HCT116 (cell line): ENCODE measurements around the gene ARL14EPL. TPM values are rescaled to one million over a fixed set of nuclear protein-coding genes. Genes with fewer than 3 reads are reported as not detected.

Experiments
- ATAC-seq: fragments of 200-7000 bp; cut with Tn5 transposase; 2 replicates; pipeline ENCODE4 v1.9.1; 2020; ENCODE audit warnings: mild to moderate bottlenecking, moderate library complexity
- BruUV-seq: library from RNA; stranded (reverse); fragments of 400-500 nt; replicated peaks from 2 replicates; lab custom pipeline; 2021; lab: Mats Ljungman, UMichigan
- CTCF ChIA-PET: fragments of 300-600 bp; sonication (Branson Sonifier 250); formaldehyde crosslinking; loops from one replicate; lab custom pipeline; 2021; ENCODE audit warnings: antibody characterized with exemption; lab: Charles Lee
- POLR2A ChIA-PET: fragments of 300-600, 350-600 bp; sonication (Branson Sonifier 250); formaldehyde crosslinking; loops from one replicate; lab custom pipeline; 2021; ENCODE audit warnings: antibody characterized with exemption; lab: Charles Lee
- RAD21 ChIA-PET, 2 experiments: fragments of 300-600 bp; sonication (Branson Sonifier 250); formaldehyde crosslinking; loops; one replicate each; lab custom pipeline; 2023; ENCODE audit warnings: low total read pairs in 2 of 2; ENCODE audit not compliant: uncharacterized antibody in 2 of 2, unreplicated experiment in 2 of 2, low non-redundant PET in 1 of 2; lab: Charles Lee
- DNase-seq: peaks from one replicate; pipeline ENCODE4 v3.0.0-alpha.2; 2010; ENCODE audit warnings: low read depth, low spot score
- H2AFZ ChIP-seq: fragments of 200-600 bp; shearing (Covaris generic), sonication (generic); 2 replicates; pipeline ENCODE4 v1.6.1; 2017; ENCODE audit warnings: low read depth, mixed run types, mixed read lengths, antibody characterized with exemption, low read length; ENCODE audit not compliant: poor library complexity, severe bottlenecking
- H3K27ac ChIP-seq: 2 replicates; pipeline ENCODE4 v1.5.1; 2012; ENCODE audit warnings: low read depth, low read length
- H3K27me3 ChIP-seq: fragments of 200-600 bp; sonication (generic); 2 replicates; pipeline ENCODE4 v1.6.1; 2016; ENCODE audit warnings: mixed run types, low read length, mixed read lengths; ENCODE audit not compliant: insufficient read depth
- H3K36me3 ChIP-seq, 2 experiments: fragments of 200-500 bp in 1 of 2; fragments of 200-600 bp in 1 of 2; sonication (Bioruptor generic) in 1 of 2; sonication (generic) in 1 of 2; 2 replicates each; pipeline versions ENCODE4 v1.5.1 to v1.6.1; 2014 to 2016; ENCODE audit warnings: low read length in 2 of 2, inconsistent platforms in 1 of 2, mixed read lengths in 1 of 2, mixed run types in 1 of 2; ENCODE audit not compliant: insufficient read depth in 2 of 2, control insufficient read depth in 1 of 2
- H3K4me1 ChIP-seq, 2 experiments: fragments of 200-600 bp in 1 of 2; sonication (generic) in 1 of 2; 2 replicates each; pipeline versions ENCODE4 v1.5.1 to v1.6.1; 2012 to 2017; ENCODE audit warnings: low read length in 2 of 2, inconsistent platforms in 1 of 2, mild to moderate bottlenecking in 1 of 2, mixed read lengths in 1 of 2, mixed run types in 1 of 2, moderate library complexity in 1 of 2; ENCODE audit not compliant: insufficient read depth in 2 of 2, control insufficient read depth in 1 of 2
- H3K4me2 ChIP-seq: fragments of 200-600 bp; sonication (generic); 2 replicates; pipeline ENCODE4 v1.6.1; 2017; ENCODE audit warnings: mixed run types, low read length, mixed read lengths
- H3K4me3 ChIP-seq, 2 experiments: fragments of 200-600 bp in 1 of 2; sonication (generic) in 1 of 2; replicated peaks in 1 of 2; 2 replicates each; pipeline ENCODE4 v1.5.1; 2011 to 2016; ENCODE audit warnings: low read length in 2 of 2, control low read depth in 1 of 2, low read depth in 1 of 2, mild to moderate bottlenecking in 1 of 2, mixed read lengths in 1 of 2, mixed run types in 1 of 2
- H3K79me2 ChIP-seq: fragments of 200-600 bp; sonication (generic); 2 replicates; pipeline ENCODE4 v1.6.1; 2017; ENCODE audit warnings: mild to moderate bottlenecking, mixed run types, low read length, moderate library complexity, mixed read lengths; ENCODE audit not compliant: insufficient read depth
- H3K9ac ChIP-seq: fragments of 200-600 bp; sonication (generic); 2 replicates; pipeline ENCODE4 v1.6.1; 2016; ENCODE audit warnings: low read length, mixed read lengths
- H3K9me2 ChIP-seq: fragments of 200-600 bp; sonication (generic), shearing (Covaris generic); 2 replicates; pipeline ENCODE4 v1.6.1; 2017; ENCODE audit warnings: mixed run types, mild to moderate bottlenecking, moderate library complexity; ENCODE audit not compliant: insufficient read depth
- H3K9me3 ChIP-seq, 2 experiments: fragments of 200-500 bp in 1 of 2; fragments of 200-600 bp in 1 of 2; sonication (Bioruptor generic) in 1 of 2; sonication (generic) in 1 of 2; 2 replicates each; pipeline ENCODE4 v1.6.1; 2014 to 2017; ENCODE audit warnings: low read length in 2 of 2, mixed read lengths in 2 of 2, inconsistent platforms in 1 of 2, low read depth in 1 of 2, mild to moderate bottlenecking in 1 of 2, mixed run types in 1 of 2, moderate library complexity in 1 of 2; ENCODE audit not compliant: control insufficient read depth in 1 of 2, insufficient read depth in 1 of 2
- H4K20me1 ChIP-seq: fragments of 200-600 bp; sonication (generic), shearing (Covaris generic); 2 replicates; pipeline ENCODE4 v1.6.1; 2017; ENCODE audit warnings: mixed run types, mild to moderate bottlenecking, moderate library complexity; ENCODE audit not compliant: insufficient read depth
- ATF3 ChIP-seq: IDR thresholded peaks from 2 replicates; pipeline ENCODE4 v1.6.1; 2012
- ELF1 ChIP-seq: IDR thresholded peaks from 2 replicates; pipeline ENCODE4 v1.6.1; 2012; ENCODE audit warnings: low read depth, borderline replicate concordance
- FOSL1 ChIP-seq: IDR thresholded peaks from 2 replicates; pipeline ENCODE4 v1.6.1; 2012; ENCODE audit warnings: low read depth
- JUND ChIP-seq: IDR thresholded peaks from 2 replicates; pipeline ENCODE4 v1.6.1; 2012
- MAX ChIP-seq: IDR thresholded peaks from 2 replicates; pipeline ENCODE4 v1.6.1; 2012
- SRF ChIP-seq: IDR thresholded peaks from 2 replicates; pipeline ENCODE4 v1.6.1; 2012; ENCODE audit warnings: low read depth
- TCF7L2 ChIP-seq: IDR thresholded peaks from 2 replicates; pipeline ENCODE4 v1.7.0; 2011; ENCODE audit warnings: borderline replicate concordance, inconsistent platforms; ENCODE audit not compliant: insufficient read depth, insufficient read length; ENCODE audit errors: extremely low read depth
- intact Hi-C: fragments of 100-400 bp; cut with micrococcal nuclease; formaldehyde crosslinking; loops from 2 replicates; pipeline ENCODE4 v1.10.0; 2022
- total RNA-seq: library from RNA; stranded (reverse); gene quantifications from one replicate; pipeline ENCODE4 v1.2.1, GENCODE V29; 2021; ENCODE audit not compliant: unreplicated experiment
- TF ChIP-seq, protein P1 (sequence below): IDR thresholded peaks from 2 replicates; pipeline ENCODE4 v1.6.1; 2011; ENCODE audit warnings: mild to moderate bottlenecking, low read length, moderate library complexity; ENCODE audit not compliant: insufficient replicate concordance; ENCODE audit errors: extremely low read depth

The ARL14EPL gene
- total RNA-seq, 1 experiment from 2014 or later, result 22.9 TPM

GRCh38 chr5:116035123-116035522, 2.9 kb downstream of the ARL14EPL start:
- Histone ChIP-seq H4K20me1 (no peaks in the 10 kb centered on the region), H3K79me2 (no peaks in the 10 kb centered on the region), H3K36me3 (peaks cover 0 to 8% of the 10 kb centered on the region in 2 experiments; a peak in 1 of 4 replicates), H3K9me3 (no peaks in the 10 kb centered on the region), H3K27ac (no peak overlapping the region), H3K4me1 (peaks cover 26 to 77% of the 10 kb centered on the region in 2 experiments), H3K4me2 (no peak overlapping the region), H3K9me2 (no peaks in the 10 kb centered on the region), H3K9ac (no peak overlapping the region), H3K27me3 (no peaks in the 10 kb centered on the region), H3K4me3 (no peak overlapping the region), H2AFZ (no peak overlapping the region)
- POLR2A ChIA-PET, result interaction anchor here (0.8 to 1.3 kb wide), 4 partner anchors 107 to 400 kb away, joined by 3 to 5 read pairs (median 4); no protein-coding TSS in a partner anchor
- no TSS peak for BruUV-seq
- RAD21 ChIA-PET, result no interaction called here
- intact Hi-C loops, result no loop called here
- CTCF ChIA-PET, result interaction anchor here (1.3 kb wide), 2 partner anchors 12 to 33 kb away, joined by 3 to 4 read pairs; no protein-coding TSS in a partner anchor
- ATAC-seq (no peak), DNase-seq (no peak)
- TF ChIP-seq, protein P1, sequence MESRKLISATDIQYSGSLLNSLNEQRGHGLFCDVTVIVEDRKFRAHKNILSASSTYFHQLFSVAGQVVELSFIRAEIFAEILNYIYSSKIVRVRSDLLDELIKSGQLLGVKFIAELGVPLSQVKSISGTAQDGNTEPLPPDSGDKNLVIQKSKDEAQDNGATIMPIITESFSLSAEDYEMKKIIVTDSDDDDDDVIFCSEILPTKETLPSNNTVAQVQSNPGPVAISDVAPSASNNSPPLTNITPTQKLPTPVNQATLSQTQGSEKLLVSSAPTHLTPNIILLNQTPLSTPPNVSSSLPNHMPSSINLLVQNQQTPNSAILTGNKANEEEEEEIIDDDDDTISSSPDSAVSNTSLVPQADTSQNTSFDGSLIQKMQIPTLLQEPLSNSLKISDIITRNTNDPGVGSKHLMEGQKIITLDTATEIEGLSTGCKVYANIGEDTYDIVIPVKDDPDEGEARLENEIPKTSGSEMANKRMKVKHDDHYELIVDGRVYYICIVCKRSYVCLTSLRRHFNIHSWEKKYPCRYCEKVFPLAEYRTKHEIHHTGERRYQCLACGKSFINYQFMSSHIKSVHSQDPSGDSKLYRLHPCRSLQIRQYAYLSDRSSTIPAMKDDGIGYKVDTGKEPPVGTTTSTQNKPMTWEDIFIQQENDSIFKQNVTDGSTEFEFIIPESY, result no peak
- TF ChIP-seq ATF3 (no peak), FOSL1 (no peak), JUND (no peak), SRF (no peak), ELF1 (no peak), TCF7L2 (no peak), MAX (no peak)
